ENCODE results near the gene CYB5R4.

DNA sequence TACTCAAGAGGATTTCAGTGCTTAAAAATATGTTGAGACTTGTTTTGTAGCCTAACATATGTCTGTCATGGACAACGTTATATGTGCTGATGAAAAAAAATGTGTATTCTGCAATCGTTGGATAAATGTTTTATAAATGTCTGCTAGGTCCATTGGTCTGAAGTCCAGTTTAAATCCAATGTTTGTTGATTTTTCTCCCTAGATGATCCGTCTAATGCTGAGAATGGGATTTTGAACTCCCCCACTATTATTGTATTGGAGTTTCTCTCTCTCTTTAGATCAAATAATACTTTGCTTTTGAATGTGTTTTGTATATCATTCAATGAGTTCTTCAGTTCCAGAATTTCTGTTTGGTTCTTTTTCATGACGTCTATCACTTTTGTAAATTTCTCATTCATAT, 44.9 kb downstream of the CYB5R4 start:
- TF ChIP-seq, protein P1, sequence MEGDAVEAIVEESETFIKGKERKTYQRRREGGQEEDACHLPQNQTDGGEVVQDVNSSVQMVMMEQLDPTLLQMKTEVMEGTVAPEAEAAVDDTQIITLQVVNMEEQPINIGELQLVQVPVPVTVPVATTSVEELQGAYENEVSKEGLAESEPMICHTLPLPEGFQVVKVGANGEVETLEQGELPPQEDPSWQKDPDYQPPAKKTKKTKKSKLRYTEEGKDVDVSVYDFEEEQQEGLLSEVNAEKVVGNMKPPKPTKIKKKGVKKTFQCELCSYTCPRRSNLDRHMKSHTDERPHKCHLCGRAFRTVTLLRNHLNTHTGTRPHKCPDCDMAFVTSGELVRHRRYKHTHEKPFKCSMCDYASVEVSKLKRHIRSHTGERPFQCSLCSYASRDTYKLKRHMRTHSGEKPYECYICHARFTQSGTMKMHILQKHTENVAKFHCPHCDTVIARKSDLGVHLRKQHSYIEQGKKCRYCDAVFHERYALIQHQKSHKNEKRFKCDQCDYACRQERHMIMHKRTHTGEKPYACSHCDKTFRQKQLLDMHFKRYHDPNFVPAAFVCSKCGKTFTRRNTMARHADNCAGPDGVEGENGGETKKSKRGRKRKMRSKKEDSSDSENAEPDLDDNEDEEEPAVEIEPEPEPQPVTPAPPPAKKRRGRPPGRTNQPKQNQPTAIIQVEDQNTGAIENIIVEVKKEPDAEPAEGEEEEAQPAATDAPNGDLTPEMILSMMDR (IDR thresholded peaks at IDR 0.05), result no peak
- TF ChIP-seq POLR2A (IDR thresholded peaks at IDR 0.05) (no peak), POLR2AphosphoS5 (IDR thresholded peaks at IDR 0.05) (no peak)
